HG03066 (cell line): ENCODE data around the gene ME3.

ENCODE experiments used
- ATAC-seq: cut with Tn5 transposase; IDR thresholded peaks from one replicate; pipeline ENCODE4 v1.9.1; 2021; ENCODE audit warnings: low read depth; ENCODE audit not compliant: unreplicated experiment

Gene ME3

DNA sequence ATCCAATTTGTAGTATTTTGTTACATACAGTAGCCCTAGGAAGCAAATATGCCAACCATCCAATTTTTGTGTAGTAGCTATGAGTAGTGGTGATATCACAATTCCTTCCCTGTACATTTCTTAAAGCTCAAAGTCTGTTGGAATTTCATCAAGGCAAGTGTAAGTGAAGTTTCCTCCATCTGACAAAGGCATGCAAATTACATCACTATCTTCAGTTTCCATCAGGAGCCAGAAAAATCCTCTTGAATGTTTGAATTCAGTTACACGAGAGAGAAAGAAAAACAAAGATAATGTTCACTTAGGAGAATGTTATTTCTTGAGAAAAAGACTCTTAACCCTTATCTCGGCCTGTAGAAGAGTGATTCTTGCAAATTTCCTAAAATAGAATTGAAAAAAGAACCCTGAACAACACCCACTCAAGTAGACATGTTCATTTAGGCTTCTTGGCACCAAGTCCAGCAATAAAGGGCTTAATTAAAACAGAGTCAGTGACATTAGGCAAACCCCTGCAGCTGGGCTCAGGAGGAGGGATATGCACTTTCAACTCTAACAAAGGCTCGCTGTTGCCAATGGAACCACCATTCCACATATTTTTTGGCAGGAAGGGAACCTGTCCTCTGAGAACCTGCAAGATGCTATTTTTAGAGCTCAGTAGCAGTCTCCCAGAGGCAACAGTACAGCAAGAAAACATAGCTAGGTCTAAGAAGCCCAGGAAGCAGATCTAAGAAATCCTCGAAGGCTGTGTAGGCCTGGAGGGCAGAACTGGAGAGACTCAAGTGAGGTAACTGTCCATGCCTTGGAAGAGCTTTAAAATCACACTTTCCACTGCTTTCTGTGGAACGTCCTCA lies 153.1 kb downstream of the ME3 start:
- no peak for ATAC-seq

- ATAC-seq = no peak
Measured at GRCh38 chr11:86518211-86518610, 154.2 kb downstream of the ME3 start.

- ATAC-seq = no peak
Measured at GRCh38 chr11:86517557-86517956, 154.9 kb downstream of the ME3 start.

GRCh38 chr11:86515297-86516094 lies 156.9 kb downstream of the ME3 start:
- ATAC-seq = no peak

GRCh38 chr11:86514453-86514852 lies 158.0 kb downstream of the ME3 start:
- no peak for ATAC-seq

DNA sequence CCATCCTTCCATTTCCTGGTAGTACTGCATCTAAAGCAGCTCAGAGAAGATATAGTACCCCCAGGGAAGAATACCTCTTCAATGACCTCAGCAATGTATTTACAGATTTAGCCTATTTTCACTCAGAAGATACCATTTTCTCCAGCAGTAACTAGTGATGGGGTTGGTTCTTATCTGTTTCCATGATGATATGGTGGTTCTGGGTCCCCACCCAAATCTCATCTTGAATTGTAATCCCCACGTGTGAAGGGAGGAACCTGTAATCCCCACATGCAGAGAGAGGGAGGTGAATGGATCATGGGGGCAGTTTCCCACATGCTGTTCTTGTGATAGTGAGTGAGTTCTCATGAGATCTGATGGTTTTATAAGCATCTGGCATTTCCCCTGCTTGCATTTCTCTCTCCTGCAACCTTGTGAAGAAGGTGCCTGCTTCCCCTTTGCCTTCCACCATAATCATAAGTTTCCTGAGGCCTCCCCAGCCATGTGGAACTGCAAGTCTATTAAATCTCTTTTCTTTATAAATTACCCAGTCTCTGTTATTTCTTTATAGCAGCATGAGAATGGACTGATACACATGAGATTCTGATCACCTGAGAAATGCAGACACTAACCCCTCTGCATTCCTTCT lies 158.6 kb downstream of the ME3 start:
- ATAC-seq = no peak

- ATAC-seq = no peak
Measured at GRCh38 chr11:86513138-86513537, 159.3 kb downstream of the ME3 start.

GRCh38 chr11:86511086-86511551 lies 161.3 kb downstream of the ME3 start:
- ATAC-seq = peak; percentile 66

DNA sequence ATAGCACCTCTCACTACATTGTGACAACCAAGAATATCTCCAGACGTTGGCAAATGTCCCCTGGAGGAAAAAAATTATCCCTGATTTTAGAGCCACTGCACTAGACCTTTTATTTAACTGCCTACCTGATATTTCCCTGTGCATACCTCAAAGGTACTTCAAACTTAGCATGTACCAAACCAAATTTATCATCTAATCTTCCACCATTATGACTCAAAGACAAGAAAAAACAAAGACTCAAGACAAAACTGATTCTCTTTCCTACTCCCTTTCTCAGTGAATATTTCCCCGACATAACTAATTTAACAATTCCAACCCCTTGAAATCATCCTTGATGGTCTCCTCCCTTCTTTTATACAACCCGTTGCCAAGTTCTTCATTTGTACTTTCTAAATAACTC lies 161.7 kb downstream of the ME3 start:
- no peak for ATAC-seq

DNA sequence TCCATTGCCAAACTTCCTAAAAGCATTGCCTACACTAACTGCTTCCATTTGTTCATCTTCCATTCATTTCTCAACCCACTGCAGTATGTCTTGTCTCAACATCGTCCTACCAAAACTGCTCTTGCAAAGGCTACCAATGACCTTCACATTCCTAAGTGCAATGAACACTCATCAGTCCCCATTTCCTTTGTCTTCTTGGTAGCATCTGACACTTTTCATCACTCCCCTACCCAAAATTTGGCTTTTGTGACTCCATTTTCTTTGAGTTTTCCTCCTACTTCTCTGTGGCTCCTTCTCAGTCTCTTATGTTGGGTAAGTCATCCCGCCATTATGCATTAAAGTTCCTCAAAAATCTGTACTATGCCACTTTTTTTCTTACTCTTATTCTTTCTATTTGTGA lies 162.3 kb downstream of the ME3 start:
- no peak for ATAC-seq

GRCh38 chr11:86509588-86509974 lies 162.8 kb downstream of the ME3 start:
- ATAC-seq = no peak

DNA sequence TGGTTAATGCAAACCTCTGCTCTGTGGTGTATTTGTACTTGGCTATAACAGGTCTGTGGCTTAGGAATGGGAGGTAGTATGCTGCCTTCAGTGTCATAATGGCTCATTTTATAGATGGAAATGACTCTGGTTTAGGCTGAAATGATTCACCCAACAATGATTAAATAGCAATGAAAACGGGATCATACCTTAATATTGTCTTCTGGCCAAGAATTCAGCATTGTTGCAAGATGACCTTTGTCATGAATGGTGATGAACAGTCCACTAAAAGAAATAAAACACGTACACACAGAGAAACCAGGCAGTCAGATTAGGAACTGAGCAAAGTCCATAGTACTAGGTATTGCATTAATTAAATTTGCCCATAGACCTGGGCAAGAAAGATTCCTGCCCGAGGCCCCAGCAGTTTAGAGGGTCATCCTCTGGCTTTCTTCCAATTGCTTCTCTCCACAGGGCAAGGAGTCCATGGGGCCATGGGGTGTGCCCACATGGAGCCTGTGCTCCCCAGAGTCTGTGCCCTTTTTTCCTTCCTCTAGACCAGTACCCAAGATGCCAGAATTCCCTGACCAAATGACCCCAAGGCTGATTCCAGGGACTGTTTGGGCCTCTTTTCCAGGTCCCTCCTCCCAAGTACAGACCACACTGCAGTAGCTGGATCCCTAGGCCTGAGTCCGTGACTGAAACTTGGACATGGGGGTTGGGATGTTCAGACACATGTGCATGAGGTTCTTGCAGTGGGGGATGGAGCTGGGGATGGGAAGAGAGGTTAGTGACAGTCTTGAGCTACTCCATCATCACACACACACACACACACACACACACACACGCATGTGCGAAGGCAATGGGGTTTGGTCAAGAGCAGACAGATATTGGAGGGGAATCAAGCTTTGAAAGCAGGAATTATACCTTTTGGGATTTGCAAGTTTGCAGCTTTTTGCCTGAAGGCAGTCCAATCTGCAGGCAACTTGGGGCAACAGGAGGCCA lies 163.5 kb downstream of the ME3 start:
- no peak for ATAC-seq

GRCh38 chr11:86507249-86507845 lies 165.1 kb downstream of the ME3 start:
- ATAC-seq = no peak

DNA sequence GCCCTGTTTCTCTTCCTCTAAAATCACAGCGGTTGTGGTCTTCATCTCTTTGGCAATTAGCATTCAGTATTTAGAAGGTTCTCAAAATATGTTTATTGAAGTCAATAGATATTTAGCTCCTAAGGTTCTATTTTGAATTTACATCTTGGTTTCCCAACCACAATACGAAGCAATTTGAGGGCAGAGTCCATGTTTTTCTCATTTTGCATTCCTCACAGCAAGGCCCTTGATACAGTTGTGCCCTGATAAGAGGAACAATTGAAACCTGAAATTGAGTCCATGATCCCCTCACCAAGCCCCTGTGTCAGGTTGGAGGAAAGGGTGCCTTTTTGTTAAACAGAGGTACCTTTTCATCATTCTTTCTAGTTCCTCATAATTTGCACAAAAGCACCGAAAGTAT lies 166.2 kb downstream of the ME3 start:
- ATAC-seq = no peak

GRCh38 chr11:86503131-86503530 lies 169.3 kb downstream of the ME3 start:
- no peak for ATAC-seq

GRCh38 chr11:86502137-86502642 lies 170.2 kb downstream of the ME3 start:
- ATAC-seq = no peak

- no peak for ATAC-seq
Measured at GRCh38 chr11:86500500-86501140, 171.8 kb downstream of the ME3 start.

GRCh38 chr11:86499723-86500129 lies 172.7 kb downstream of the ME3 start:
- no peak for ATAC-seq

DNA sequence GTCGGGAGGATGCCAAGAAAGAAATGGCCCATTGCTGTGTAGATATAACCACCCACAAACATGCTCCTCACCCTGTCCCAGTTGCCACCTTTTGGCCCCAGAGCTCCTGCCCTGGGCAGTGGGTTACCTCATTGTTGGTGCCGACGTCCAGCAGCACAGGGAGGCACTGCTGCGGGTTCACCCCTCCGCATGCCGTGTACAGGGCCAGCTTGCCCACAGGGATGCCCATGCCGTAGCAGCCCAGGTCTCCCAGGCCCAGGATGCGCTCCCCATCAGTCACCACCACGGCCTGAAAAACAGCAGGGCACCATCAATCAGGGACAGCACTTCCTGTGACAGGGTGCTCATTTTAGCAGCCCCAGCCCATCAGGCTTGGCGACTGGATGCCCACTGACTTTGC lies 174.6 kb downstream of the ME3 start:
- no peak for ATAC-seq
